Endothelial cell of umbilical vein (primary cell): ENCODE results near the gene SYDE1. TPM values are rescaled to one million over a fixed set of nuclear protein-coding genes. Genes with fewer than 3 reads are reported as not detected.

ENCODE experiments used
- BruUV-seq: library from RNA; stranded (reverse); fragments of 400-500 nt; replicated peaks from 2 replicates; lab custom pipeline; 2021; lab: Mats Ljungman, UMichigan
- CTCF ChIA-PET: fragments of 300-600, 350-600 bp; sonication (Branson Sonifier 250); formaldehyde crosslinking; loops from one replicate; lab custom pipeline; 2021; ENCODE audit warnings: antibody characterized with exemption, inconsistent platforms; lab: Charles Lee
- POLR2A ChIA-PET: fragments of 300-600, 350-600 bp; sonication (Branson Sonifier 250); formaldehyde crosslinking; loops from one replicate; lab custom pipeline; 2021; ENCODE audit warnings: antibody characterized with exemption, inconsistent platforms; lab: Charles Lee
- DNase-seq: peaks from one replicate; pipeline ENCODE4 v3.0.0-alpha.2; 2011; ENCODE audit warnings: low read depth, low spot score
- FAIRE-seq: peaks from 2 replicates; lab custom pipeline; 2011; peaks lifted over from hg19 to GRCh38; lab: Jason Lieb, UNC
- H2AFZ ChIP-seq: 2 replicates; pipeline ENCODE4 v1.6.0; 2012; ENCODE audit warnings: low read depth, low read length, control low read depth, inconsistent platforms
- H3K27ac ChIP-seq: 2 replicates; pipeline ENCODE4 v1.5.1; 2011; ENCODE audit warnings: low read depth, mild to moderate bottlenecking, control low read depth, low read length, moderate library complexity; ENCODE audit not compliant: insufficient read depth
- H3K27me3 ChIP-seq, 2 experiments: 2 replicates each; pipeline versions ENCODE4 v1.6.0 to v1.6.1; 2011; ENCODE audit warnings: low read length in 2 of 2, mixed read lengths in 1 of 2; ENCODE audit not compliant: control insufficient read depth in 2 of 2, insufficient read depth in 2 of 2
- H3K36me3 ChIP-seq, 2 experiments: 2 replicates in 1 of 2; 3 replicates in 1 of 2; pipeline ENCODE4 v1.5.1; 2011; ENCODE audit warnings: low read length in 2 of 2, mild to moderate bottlenecking in 1 of 2, moderate library complexity in 1 of 2; ENCODE audit not compliant: control insufficient read depth in 2 of 2, insufficient read depth in 2 of 2; ENCODE audit errors: extremely low read depth in 1 of 2
- H3K4me1 ChIP-seq: 3 replicates; pipeline ENCODE4 v1.5.1; 2011; ENCODE audit warnings: mild to moderate bottlenecking, low read length; ENCODE audit not compliant: control insufficient read depth, insufficient read depth; ENCODE audit errors: extremely low read depth
- H3K4me2 ChIP-seq: 2 replicates; pipeline ENCODE4 v1.6.1; 2011; ENCODE audit warnings: low read length, control low read depth, mixed read lengths; ENCODE audit not compliant: insufficient read depth
- H3K4me3 ChIP-seq, 3 experiments: fragments of 200-600 bp in 1 of 3; sonication (generic), shearing (Covaris generic) in 1 of 3; replicated peaks in 1 of 3; 2 replicates each; pipeline ENCODE4 v1.5.1; 2011 to 2016; ENCODE audit warnings: control low read depth in 3 of 3, low read length in 3 of 3, mild to moderate bottlenecking in 2 of 3, inconsistent platforms in 1 of 3, low read depth in 1 of 3, moderate library complexity in 1 of 3; ENCODE audit not compliant: insufficient read depth in 1 of 3
- H3K79me2 ChIP-seq: 2 replicates; pipeline ENCODE4 v1.6.0; 2012; ENCODE audit warnings: low read length, inconsistent platforms; ENCODE audit not compliant: control insufficient read depth, insufficient read depth
- H3K9ac ChIP-seq: replicated peaks from 2 replicates; pipeline ENCODE3; 2011; ENCODE audit warnings: low read length, control low read depth; ENCODE audit not compliant: insufficient read depth; ENCODE audit errors: extremely low read depth
- H3K9me1 ChIP-seq: replicated peaks from 3 replicates; pipeline ENCODE4 v1.6.0; 2011; ENCODE audit warnings: mild to moderate bottlenecking, low read length; ENCODE audit not compliant: control insufficient read depth, insufficient read depth; ENCODE audit errors: extremely low read depth
- H3K9me3 ChIP-seq: replicated peaks from 2 replicates; pipeline ENCODE4 v1.5.1; 2012; ENCODE audit warnings: low read length, inconsistent platforms; ENCODE audit not compliant: control insufficient read depth, insufficient read depth
- H4K20me1 ChIP-seq: replicated peaks from 2 replicates; pipeline ENCODE3; 2011; ENCODE audit warnings: mild to moderate bottlenecking, low read length; ENCODE audit not compliant: control insufficient read depth, insufficient read depth; ENCODE audit errors: extremely low read depth
- EZH2 ChIP-seq: IDR thresholded peaks from 2 replicates; pipeline ENCODE4 v1.6.1; 2012; ENCODE audit warnings: borderline replicate concordance, low read depth, mild to moderate bottlenecking, moderate library complexity, low read length, inconsistent platforms; ENCODE audit not compliant: severe bottlenecking
- FOS ChIP-seq: IDR thresholded peaks from 2 replicates; pipeline ENCODE4 v1.6.1; 2011; ENCODE audit warnings: mild to moderate bottlenecking, low read length, moderate library complexity, borderline replicate concordance; ENCODE audit not compliant: insufficient read depth
- GATA2 ChIP-seq: IDR thresholded peaks from 2 replicates; pipeline ENCODE4 v1.7.0; 2011; ENCODE audit warnings: low read depth, mild to moderate bottlenecking, moderate library complexity, mixed read lengths, low read length; ENCODE audit not compliant: insufficient read length, insufficient read depth
- JUN ChIP-seq: IDR thresholded peaks from 2 replicates; pipeline ENCODE4 v1.6.1; 2011; ENCODE audit warnings: borderline replicate concordance, low read depth; ENCODE audit not compliant: insufficient read length, insufficient read depth
- MYC ChIP-seq: IDR thresholded peaks from one replicate; pipeline ENCODE4 v1.6.1; 2011; ENCODE audit warnings: mild to moderate bottlenecking, low read depth, low read length
- POLR2A ChIP-seq: IDR thresholded peaks from 2 replicates; pipeline ENCODE4 v1.6.1; 2012; ENCODE audit warnings: low read depth, mild to moderate bottlenecking, control low read depth, low read length
- POLR2AphosphoS5 ChIP-seq: IDR thresholded peaks from 2 replicates; pipeline ENCODE4 v1.6.1; 2012; ENCODE audit warnings: low read depth, mild to moderate bottlenecking, control low read depth, low read length, moderate library complexity; ENCODE audit not compliant: insufficient read depth
- dilution Hi-C: fragments of 300-500 bp; cut with MboI; formaldehyde crosslinking; loops from one replicate; pipeline ENCODE4 v1.15.0; 2019; ENCODE audit warnings: low sequenced_read_pairs; ENCODE audit not compliant: extremely low pct_ligation_motif_present
- intact Hi-C: fragments of 100-400 bp; cut with micrococcal nuclease; formaldehyde crosslinking; loops from one replicate; pipeline ENCODE4 v1.10.0; 2022
- polyA plus RNA-seq, 4 experiments: library from polyadenylated mRNA; depleted of rRNA in 3 of 4; stranded (reverse) in 3 of 4; unstranded in 1 of 4; fragments of >200 nt; gene quantifications; 2 replicates each; pipeline versions ENCODE4 v1.2.1 to v1.2.3, GENCODE V29; 2011 to 2012; ENCODE audit warnings: missing spikeins in 1 of 4
- total RNA-seq: library from RNA; stranded (reverse); gene quantifications from 2 replicates; pipeline ENCODE4 v1.2.3, GENCODE V29; 2021
- TF ChIP-seq, protein P1 (sequence below): IDR thresholded peaks from 2 replicates; pipeline ENCODE4 v1.6.1; 2011; ENCODE audit not compliant: insufficient read depth, insufficient read length
- TF ChIP-seq, protein P2 (sequence below), 2 donors: IDR thresholded peaks; 1 replicate in 1 of 2; 2 replicates in 1 of 2; pipeline ENCODE4 v1.5.1; 2011; ENCODE audit warnings: low read length in 2 of 2, mild to moderate bottlenecking in 2 of 2, moderate library complexity in 2 of 2, control low read depth in 1 of 2, inconsistent platforms in 1 of 2, low read depth in 1 of 2; ENCODE audit not compliant: insufficient read depth in 1 of 2; ENCODE audit errors: extremely low read depth in 1 of 2

SYDE1 gene
- total and polyA plus RNA-seq, 2 donors (not counting 3 experiments of a cell fraction or from before 2014, with no cell fraction given), result 33.1 to 35.3 TPM

DNA sequence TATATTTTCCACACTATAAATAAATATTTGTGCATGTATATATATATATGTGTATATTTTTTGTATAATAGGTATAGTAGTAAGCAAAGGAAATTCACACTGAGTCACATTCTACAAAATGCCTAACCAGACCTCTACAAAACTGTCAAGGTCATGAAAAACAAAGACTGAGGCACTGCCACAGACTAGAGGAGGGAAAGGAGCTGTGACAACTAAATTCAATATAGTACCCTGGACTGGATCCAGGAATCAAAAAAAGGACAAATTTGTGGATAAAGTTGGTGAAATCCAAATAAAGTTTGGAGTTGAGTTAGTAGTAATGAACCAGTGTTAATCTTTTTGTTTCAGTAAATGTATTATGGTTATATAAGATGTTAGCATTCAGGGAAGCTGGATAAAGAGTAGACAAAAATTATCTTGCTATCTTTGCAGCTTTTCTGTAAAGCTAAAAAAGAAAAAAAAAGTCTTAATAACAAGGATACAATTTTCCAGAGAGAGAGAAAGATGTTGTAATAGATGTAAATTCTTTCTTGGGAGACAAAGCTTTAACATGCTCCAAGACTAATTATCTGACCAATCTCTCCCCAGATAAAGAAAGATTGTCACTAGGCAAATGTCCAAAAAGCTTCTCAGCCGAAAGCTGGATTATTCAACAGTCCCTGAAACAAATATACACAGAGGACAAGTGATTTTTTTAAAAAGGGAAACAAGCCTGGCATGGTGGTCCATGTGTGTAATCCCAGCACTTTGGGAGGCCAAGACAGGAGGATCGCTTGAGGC lies 19.1 kb downstream of the SYDE1 start:
- Histone ChIP-seq H3K79me2 (peaks cover 10% of the 10 kb centered on the region), H4K20me1 (no peaks in the 10 kb centered on the region), H3K4me3 (peak overlapping the region in 1 of 3 experiments; percentile 20), H3K9me3 (no peaks in the 10 kb centered on the region), H3K9ac (no peak overlapping the region), H3K27me3 (peaks cover 0 to 3% of the 10 kb centered on the region in 2 experiments), H3K4me2 (peak overlapping the region; percentile 49), H3K9me1 (no peaks in the 10 kb centered on the region), H3K36me3 (peaks cover 0 to 7% of the 10 kb centered on the region in 2 experiments), H2AFZ (peak overlapping the region; percentile 53), H3K4me1 (peaks cover 3% of the 10 kb centered on the region), H3K27ac (no peak overlapping the region)
- POLR2A ChIA-PET, result no interaction called here
- intact Hi-C loops (no loop called here), dilution Hi-C loops (no loop called here)
- FAIRE-seq, result peak; percentile 58
- TF ChIP-seq POLR2A (no peak), EZH2 (no peak)
- no peak for DNase-seq
- no TSS peak for BruUV-seq
- CTCF ChIA-PET, result interaction anchor here (1.4 to 3.9 kb wide), 6 partner anchors 25 to 429 kb away, joined by 4 to 30 read pairs (median 6); no protein-coding TSS in a partner anchor

DNA sequence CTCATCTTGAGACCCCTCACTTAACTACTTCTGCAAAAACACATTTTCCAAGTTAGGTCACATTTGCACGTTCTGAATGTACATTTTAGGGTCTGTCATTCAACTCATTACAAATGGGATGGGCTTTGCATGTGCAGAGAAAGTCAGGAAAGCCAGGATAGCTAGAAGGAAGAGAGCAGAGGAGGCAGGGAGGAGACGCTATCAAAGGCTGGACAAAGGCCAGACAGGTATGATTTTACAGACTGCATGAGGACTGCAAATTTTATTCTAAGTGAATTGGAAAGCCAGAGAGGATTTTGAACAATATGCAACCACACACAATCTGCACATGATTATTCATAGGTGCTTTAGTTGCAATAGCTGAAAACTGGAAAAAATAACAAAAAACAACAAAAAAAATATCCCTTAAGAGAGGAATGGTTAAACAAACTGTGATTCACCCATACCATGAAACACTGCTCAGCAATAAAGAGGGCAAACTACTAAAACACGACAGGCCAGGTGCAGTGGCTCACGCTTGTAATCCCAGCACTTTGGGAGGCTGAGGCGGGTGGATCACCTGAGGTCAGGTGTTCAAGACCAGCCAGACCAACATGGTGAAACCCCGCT lies 21.1 kb downstream of the SYDE1 start:
- FAIRE-seq, result no peak
- no peak overlapping the region for H3K4me3 ChIP-seq
- H3K9me1 ChIP-seq, result no peaks in the 10 kb centered on the region
- peaks cover 3% of the 10 kb centered on the region for H3K4me1 ChIP-seq
- intact Hi-C loops (no loop called here), dilution Hi-C loops (no loop called here)
- peaks cover 0 to 3% of the 10 kb centered on the region in 2 experiments for H3K27me3 ChIP-seq
- H2AFZ ChIP-seq, result no peak overlapping the region
- H3K79me2 ChIP-seq, result peaks cover 10% of the 10 kb centered on the region
- no peak overlapping the region for H3K9ac ChIP-seq
- no peak overlapping the region for H3K4me2 ChIP-seq
- H3K36me3 ChIP-seq, result no peaks in the 10 kb centered on the region
- DNase-seq, result no peak
- H3K27ac ChIP-seq, result no peak overlapping the region
- no TSS peak for BruUV-seq
- ChIA-PET CTCF (interaction anchor here (1.3 kb wide), 1 partner anchor 27 kb away, joined by 5 read pairs; no protein-coding TSS in a partner anchor), POLR2A (no interaction called here)
- no peaks in the 10 kb centered on the region for H3K9me3 ChIP-seq
- no peak for TF ChIP-seq EZH2
- no peak for TF ChIP-seq POLR2A
- no peak for TF ChIP-seq GATA2
- no peak for TF ChIP-seq POLR2AphosphoS5
- no peak for TF ChIP-seq FOS
- TF ChIP-seq MYC, result no peak
- TF ChIP-seq, protein P1, sequence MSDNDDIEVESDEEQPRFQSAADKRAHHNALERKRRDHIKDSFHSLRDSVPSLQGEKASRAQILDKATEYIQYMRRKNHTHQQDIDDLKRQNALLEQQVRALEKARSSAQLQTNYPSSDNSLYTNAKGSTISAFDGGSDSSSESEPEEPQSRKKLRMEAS, result no peak
- TF ChIP-seq, protein P2, sequence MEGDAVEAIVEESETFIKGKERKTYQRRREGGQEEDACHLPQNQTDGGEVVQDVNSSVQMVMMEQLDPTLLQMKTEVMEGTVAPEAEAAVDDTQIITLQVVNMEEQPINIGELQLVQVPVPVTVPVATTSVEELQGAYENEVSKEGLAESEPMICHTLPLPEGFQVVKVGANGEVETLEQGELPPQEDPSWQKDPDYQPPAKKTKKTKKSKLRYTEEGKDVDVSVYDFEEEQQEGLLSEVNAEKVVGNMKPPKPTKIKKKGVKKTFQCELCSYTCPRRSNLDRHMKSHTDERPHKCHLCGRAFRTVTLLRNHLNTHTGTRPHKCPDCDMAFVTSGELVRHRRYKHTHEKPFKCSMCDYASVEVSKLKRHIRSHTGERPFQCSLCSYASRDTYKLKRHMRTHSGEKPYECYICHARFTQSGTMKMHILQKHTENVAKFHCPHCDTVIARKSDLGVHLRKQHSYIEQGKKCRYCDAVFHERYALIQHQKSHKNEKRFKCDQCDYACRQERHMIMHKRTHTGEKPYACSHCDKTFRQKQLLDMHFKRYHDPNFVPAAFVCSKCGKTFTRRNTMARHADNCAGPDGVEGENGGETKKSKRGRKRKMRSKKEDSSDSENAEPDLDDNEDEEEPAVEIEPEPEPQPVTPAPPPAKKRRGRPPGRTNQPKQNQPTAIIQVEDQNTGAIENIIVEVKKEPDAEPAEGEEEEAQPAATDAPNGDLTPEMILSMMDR (IDR thresholded peaks at IDR 0.05; ENCODE audit: extremely low read depth in 1 of 2, insufficient read depth in 1 of 2, low read depth in 1 of 2, low read length in 2 of 2), result no peak
- TF ChIP-seq JUN, result no peak
- H4K20me1 ChIP-seq, result no peaks in the 10 kb centered on the region
